Sigmoid colon (tissue), 3 donors: ENCODE measurements around the gene KAZN.

Source experiments
- CTCF ChIP-seq, 4 experiments: fragments of 450-650 bp in 3 of 4; fragments of 200-600 bp in 1 of 4; IDR thresholded peaks; one replicate each; pipeline ENCODE4 v1.5.1; 2016 to 2019; ENCODE audit warnings: antibody characterized with exemption in 4 of 4, mild to moderate bottlenecking in 3 of 4, moderate library complexity in 2 of 4
- POLR2A ChIP-seq, 2 donors: fragments of 450-650 bp; IDR thresholded peaks; one replicate each; pipeline ENCODE4 v1.6.1; 2016; ENCODE audit warnings: antibody characterized with exemption in 2 of 2, mild to moderate bottlenecking in 2 of 2, moderate library complexity in 2 of 2

DNA sequence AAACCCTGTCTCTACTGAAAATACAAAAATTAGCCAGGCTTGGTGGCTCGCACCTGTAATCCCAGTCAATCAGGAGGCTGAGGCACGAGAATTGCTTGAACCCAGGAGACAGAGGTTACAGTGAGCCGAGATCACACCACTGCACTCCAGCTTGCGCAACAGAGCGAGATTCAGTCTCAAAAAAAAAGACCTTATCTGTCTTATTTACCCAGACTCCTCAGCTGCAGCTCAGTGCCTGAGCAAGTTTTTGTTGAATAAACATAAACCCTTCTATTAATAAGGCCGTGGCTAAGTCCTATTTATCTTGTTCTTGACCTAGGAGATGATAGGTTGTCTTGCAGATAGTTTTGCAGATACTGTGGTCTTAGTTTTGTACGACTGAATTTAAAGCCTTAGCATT, 418.6 kb downstream of the KAZN start:
- TF ChIP-seq CTCF (IDR thresholded peaks at IDR 0.05) (no peak), POLR2A (IDR thresholded peaks at IDR 0.05) (no peak)
